Kidney epithelial cell (primary cell): ENCODE results near the gene DLG2. TPM values are rescaled to one million over a fixed set of nuclear protein-coding genes. Genes with fewer than 3 reads are reported as not detected.

Source experiments
- DNase-seq: peaks from one replicate; pipeline ENCODE4 v3.0.0-alpha.2; 2010; ENCODE audit warnings: low read depth
- H3K27me3 ChIP-seq: 2 replicates; pipeline ENCODE4 v1.6.0; 2011; ENCODE audit warnings: low read length; ENCODE audit not compliant: control insufficient read depth, insufficient read depth
- H3K36me3 ChIP-seq: 2 replicates; pipeline ENCODE4 v1.5.1; 2011; ENCODE audit warnings: low read length; ENCODE audit not compliant: control insufficient read depth, insufficient read depth
- H3K4me3 ChIP-seq: 2 replicates; pipeline ENCODE4 v1.5.1; 2011; ENCODE audit warnings: low read depth, mild to moderate bottlenecking, control low read depth, low read length
- total RNA-seq: library from RNA; depleted of rRNA; stranded (reverse); fragments of >200 nt; gene quantifications from 2 replicates; pipeline ENCODE4 v1.2.3, GENCODE V29; 2015
- TF ChIP-seq, protein P1 (sequence below): IDR thresholded peaks from 2 replicates; pipeline ENCODE4 v1.5.1; 2011; ENCODE audit warnings: mild to moderate bottlenecking, moderate library complexity, low read length, control low read depth, inconsistent platforms; ENCODE audit not compliant: insufficient read depth, poor library complexity, severe bottlenecking

DLG2 gene
- total RNA-seq, 1 donor from 2014 or later = 0.75 TPM

DNA sequence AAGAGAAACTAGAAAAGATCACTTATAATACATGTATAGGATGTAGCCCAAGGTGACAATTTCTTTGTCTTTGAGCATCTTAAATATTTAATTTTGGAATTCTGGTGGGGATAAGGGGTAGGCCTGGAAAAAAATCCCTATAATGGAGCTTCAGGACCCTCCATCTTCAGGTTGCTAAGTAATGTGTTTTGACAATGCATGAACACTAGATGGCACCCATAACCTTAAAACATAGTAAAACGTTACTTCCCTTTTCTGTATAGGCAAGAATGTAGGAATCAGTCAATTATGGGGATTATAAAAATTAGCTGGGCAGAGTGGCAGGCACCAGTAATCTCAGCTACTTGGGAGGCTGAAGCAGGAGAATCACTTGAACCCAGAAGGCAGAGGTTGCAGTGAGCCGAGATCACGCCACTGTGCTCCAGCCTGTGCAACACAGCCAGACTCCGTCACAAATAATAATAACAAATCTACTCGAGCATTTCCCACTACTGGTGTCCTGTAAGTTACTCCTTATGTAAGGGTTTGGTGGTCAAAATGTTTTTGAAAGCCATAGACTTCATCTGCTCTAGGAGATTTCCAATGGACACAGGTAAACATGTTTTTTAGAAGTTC, 1799.1 kb downstream of the DLG2 start:
- Histone ChIP-seq H3K27me3 (no peaks in the 10 kb centered on the region), H3K36me3 (no peaks in the 10 kb centered on the region), H3K4me3 (no peak overlapping the region)
- TF ChIP-seq, protein P1, sequence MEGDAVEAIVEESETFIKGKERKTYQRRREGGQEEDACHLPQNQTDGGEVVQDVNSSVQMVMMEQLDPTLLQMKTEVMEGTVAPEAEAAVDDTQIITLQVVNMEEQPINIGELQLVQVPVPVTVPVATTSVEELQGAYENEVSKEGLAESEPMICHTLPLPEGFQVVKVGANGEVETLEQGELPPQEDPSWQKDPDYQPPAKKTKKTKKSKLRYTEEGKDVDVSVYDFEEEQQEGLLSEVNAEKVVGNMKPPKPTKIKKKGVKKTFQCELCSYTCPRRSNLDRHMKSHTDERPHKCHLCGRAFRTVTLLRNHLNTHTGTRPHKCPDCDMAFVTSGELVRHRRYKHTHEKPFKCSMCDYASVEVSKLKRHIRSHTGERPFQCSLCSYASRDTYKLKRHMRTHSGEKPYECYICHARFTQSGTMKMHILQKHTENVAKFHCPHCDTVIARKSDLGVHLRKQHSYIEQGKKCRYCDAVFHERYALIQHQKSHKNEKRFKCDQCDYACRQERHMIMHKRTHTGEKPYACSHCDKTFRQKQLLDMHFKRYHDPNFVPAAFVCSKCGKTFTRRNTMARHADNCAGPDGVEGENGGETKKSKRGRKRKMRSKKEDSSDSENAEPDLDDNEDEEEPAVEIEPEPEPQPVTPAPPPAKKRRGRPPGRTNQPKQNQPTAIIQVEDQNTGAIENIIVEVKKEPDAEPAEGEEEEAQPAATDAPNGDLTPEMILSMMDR = peak; percentile 53
- DNase-seq = no peak

DNA sequence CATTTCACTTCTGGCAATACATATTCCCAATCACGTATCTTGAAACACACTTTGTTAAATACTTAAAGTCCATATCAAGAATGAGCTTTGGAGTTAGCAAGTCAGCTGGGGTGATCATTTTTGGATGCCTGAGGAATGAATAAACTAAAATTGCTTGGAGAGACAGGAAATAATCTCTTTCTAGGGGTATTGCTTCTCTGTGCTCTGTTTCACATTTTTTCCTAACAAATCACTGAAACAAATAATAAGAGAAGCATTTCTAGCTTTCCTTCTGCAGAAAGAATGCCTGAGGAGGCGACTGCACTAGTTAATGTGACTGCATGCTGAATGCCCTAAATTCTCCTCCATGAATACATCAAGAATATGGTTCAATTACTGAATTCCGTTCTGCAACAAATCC, 1799.6 kb downstream of the DLG2 start:
- no peak for DNase-seq
- Histone ChIP-seq H3K36me3 (no peaks in the 10 kb centered on the region), H3K4me3 (no peak overlapping the region), H3K27me3 (no peaks in the 10 kb centered on the region)
- TF ChIP-seq, protein P1 = no peak

DNA sequence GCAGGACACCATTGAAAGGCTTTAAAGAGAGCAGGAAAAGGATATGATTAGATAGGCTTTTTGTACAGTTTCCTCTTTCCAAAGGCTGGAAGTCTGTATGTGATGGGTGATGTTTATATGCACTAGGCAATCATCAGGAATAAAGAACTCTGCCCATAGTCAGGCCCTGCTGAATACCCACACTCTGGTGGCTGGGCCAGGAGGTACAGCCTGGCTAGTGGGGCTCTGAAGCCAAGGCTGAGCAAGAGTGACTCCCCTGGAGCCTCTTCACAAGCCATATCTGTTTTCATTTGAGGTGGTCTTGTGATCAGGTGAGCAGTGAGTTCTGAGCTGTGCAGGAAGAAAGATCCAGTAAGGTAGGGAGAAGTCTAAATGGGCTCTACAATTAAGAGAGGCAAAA, 1801.1 kb downstream of the DLG2 start:
- Histone ChIP-seq H3K27me3 (no peaks in the 10 kb centered on the region), H3K4me3 (no peak overlapping the region), H3K36me3 (no peaks in the 10 kb centered on the region)
- TF ChIP-seq, protein P1 = no peak
- DNase-seq = no peak

DNA sequence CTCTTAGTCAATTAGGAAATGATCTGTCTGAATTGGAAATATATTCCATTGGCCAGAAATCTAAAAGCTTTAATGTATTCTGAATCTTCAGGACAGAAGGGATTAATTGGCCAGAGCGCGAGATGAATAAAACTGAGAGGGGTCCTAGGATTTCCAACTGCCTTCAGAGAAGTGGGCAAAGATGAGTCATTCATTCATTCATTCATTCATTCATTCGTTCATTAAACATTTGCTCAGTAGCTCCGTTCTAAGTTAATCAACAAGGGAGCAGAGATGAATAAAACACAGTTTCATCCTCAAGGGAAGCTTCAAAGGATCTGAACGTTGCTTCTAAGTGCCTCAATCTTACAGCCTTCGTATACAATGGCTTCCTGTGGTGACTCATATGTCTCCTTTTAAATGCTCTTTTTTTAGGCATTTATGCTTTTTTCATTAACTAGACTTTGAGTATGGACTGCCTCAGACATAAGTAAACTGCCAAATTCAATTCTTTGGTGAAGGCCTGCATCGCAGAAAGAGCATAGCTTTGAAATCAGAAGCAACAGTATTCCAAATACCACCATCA, 1803.6 kb downstream of the DLG2 start:
- TF ChIP-seq, protein P1 = no peak

DNA sequence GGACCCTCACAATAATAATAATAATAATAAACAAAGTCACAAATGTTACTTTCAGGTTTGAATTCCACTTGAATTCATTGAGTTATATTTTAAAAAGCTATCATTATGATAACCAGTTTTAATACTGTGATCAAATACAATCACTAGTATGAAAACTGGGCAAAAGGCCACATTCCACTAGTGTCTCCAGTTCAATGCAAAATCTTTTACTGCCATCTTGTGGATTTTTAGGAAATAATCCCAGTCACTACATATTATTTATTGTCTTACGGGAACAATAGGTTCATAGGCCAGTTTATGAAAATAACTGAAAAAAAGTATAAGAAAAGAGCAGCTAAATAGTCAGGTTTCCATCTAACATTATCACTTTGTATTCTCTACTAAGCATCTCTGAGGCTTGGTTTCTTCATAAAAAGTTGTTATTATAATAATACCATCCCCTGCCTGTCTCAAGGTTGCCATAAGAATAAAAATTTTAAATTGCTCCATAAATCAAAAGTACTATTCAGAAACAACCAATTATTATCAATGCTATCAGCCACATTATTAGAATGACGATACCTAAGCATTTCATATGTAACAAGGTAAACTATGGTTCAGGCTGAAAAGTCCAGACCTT, 1807.1 kb downstream of the DLG2 start:
- Histone ChIP-seq H3K4me3 (no peak overlapping the region), H3K36me3 (no peaks in the 10 kb centered on the region), H3K27me3 (no peaks in the 10 kb centered on the region)
- TF ChIP-seq, protein P1 = peak; percentile 43
- DNase-seq = peak; percentile 28

More for the DNA sequence above, 1803.6 kb downstream of the DLG2 start:
- Histone ChIP-seq H3K27me3 (no peaks in the 10 kb centered on the region), H3K4me3 (no peak overlapping the region), H3K36me3 (no peaks in the 10 kb centered on the region)
- no peak for DNase-seq
